GM18520 (cell line): Measurements from ENCODE around the gene SLC26A5.

ENCODE experiments used
- ATAC-seq: cut with Tn5 transposase; IDR thresholded peaks from one replicate; pipeline ENCODE4 v1.9.1; 2021; ENCODE audit not compliant: unreplicated experiment

The SLC26A5 gene

GRCh38 chr7:103348452-103348851, 97.6 kb downstream of the SLC26A5 start:
- ATAC-seq: no peak

GRCh38 chr7:103347507-103348267, 98.3 kb downstream of the SLC26A5 start, which contains the start of gene PSMC2:
TSS of gene PSMC2 (plus strand) at chr7:103347643. CDS start at chr7:103347712, 69 bp downstream.
- ATAC-seq: peak; percentile 58

GRCh38 chr7:103346396-103346795, 99.6 kb downstream of the SLC26A5 start:
- ATAC-seq: no peak

- peak; percentile 65 for ATAC-seq
These were observed 101.4 kb downstream of the SLC26A5 start, which contains the start of gene DNAJC2 for GRCh38 chr7:103344453-103345149. TSS of gene DNAJC2 (minus strand) at chr7:103344767. CDS start at chr7:103344622, 145 bp downstream.

- no peak for ATAC-seq
These were observed 102.1 kb downstream of the SLC26A5 start for GRCh38 chr7:103343758-103344452.

- no peak for ATAC-seq
These were observed 102.7 kb downstream of the SLC26A5 start for GRCh38 chr7:103343332-103343731.

- ATAC-seq: no peak
These were observed 104.5 kb downstream of the SLC26A5 start for GRCh38 chr7:103341466-103341865.

GRCh38 chr7:103338864-103339263, 107.1 kb downstream of the SLC26A5 start:
- ATAC-seq: no peak

GRCh38 chr7:103336761-103337160, 109.2 kb downstream of the SLC26A5 start:
- ATAC-seq: no peak

- no peak for ATAC-seq
These were observed 120.3 kb downstream of the SLC26A5 start for GRCh38 chr7:103325744-103326143.
